ENCODE results near the gene ATG10. TPM values are rescaled to one million over a fixed set of nuclear protein-coding genes. Genes with fewer than 3 reads are reported as not detected.
"Not testable (repeated sequence)": the region's sequence is repeated elsewhere in the genome, so short reads cannot be mapped to it uniquely, and the experiment has no call there.

ATG10 gene
- total RNA-seq, 4 donors from 2014 or later: 8.5 to 15.2 (median 11.6) TPM

DNA sequence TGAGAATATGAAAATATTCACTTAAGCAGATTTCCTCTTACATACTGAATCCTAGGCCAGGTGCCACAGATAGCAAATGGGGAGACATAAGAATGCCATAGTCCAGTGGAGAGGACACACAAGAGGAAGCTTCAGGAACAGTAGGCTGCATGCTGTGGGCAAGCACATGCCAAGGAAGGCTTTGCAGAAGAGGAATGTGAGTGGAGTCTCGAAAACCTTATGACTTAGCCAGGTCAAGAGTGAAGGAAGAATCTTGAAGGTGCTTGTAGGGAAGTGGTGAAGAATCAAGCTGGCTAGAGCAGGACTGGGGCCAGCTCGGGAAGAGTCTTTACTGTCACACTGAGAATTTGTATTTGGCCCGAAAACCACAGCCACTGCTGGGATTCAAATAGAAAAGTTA, 285.9 kb downstream of the ATG10 start:
- intact Hi-C loops (cut with DNase I): no loop called here
- TF ChIP-seq POLR2A (IDR thresholded peaks at IDR 0.05): no peak
- TF ChIP-seq, protein P1, sequence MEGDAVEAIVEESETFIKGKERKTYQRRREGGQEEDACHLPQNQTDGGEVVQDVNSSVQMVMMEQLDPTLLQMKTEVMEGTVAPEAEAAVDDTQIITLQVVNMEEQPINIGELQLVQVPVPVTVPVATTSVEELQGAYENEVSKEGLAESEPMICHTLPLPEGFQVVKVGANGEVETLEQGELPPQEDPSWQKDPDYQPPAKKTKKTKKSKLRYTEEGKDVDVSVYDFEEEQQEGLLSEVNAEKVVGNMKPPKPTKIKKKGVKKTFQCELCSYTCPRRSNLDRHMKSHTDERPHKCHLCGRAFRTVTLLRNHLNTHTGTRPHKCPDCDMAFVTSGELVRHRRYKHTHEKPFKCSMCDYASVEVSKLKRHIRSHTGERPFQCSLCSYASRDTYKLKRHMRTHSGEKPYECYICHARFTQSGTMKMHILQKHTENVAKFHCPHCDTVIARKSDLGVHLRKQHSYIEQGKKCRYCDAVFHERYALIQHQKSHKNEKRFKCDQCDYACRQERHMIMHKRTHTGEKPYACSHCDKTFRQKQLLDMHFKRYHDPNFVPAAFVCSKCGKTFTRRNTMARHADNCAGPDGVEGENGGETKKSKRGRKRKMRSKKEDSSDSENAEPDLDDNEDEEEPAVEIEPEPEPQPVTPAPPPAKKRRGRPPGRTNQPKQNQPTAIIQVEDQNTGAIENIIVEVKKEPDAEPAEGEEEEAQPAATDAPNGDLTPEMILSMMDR (IDR thresholded peaks at IDR 0.05): no peak
- no peak overlapping the region for H3K4me3 ChIP-seq (replicated peaks in 1 of 3)
- H3K27me3 ChIP-seq: no peaks in the 10 kb centered on the region
- H3K4me1 ChIP-seq: peaks cover 0 to 5% of the 10 kb centered on the region in 2 donors
- H3K27ac ChIP-seq: no peak overlapping the region
- H3K9me3 ChIP-seq: no peaks in the 10 kb centered on the region
- DNase-seq: peak in 1 of 2 donors; percentile 26
- no peaks in the 10 kb centered on the region for H3K36me3 ChIP-seq
- WGBS, 2 donors: 57 to 65% methylated on average over 3 of the region's 3 CpGs

DNA sequence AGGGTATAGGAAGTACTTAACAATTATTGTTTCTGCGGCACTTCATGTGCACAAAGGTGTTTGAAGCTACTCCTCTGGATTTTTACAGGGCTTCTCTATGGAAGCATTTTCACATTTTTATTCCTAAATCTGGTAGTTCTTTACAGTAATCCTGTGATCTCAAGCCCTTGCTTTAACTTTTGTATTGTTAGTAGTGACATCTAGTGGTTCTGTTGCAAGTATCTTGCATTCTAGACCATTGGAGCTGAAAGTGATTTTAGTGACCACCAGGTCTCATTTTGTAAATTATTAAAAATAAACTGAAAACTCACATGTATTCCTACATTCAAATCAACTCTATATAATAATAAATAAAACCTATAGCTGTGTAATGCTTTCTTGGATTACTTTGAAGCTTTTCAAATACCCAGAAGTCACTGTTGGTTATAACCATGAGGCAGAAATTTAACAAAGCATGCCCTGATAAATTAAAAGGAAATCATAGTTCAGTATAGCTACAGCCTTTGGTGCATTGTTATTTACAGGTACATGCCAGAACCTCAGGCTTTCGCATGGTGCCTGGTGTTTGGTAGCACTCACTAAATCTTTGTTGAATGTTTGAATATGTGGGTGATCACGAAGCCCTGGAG, 287.5 kb downstream of the ATG10 start:
- Histone ChIP-seq H3K27ac (no peak overlapping the region), H3K27me3 (no peaks in the 10 kb centered on the region), H3K4me3 (replicated peaks in 1 of 3) (no peak overlapping the region), H3K36me3 (no peaks in the 10 kb centered on the region), H3K9me3 (no peaks in the 10 kb centered on the region), H3K4me1 (peaks cover 0 to 5% of the 10 kb centered on the region in 2 donors)
- TF ChIP-seq, protein P1 (IDR thresholded peaks at IDR 0.05): peak in 3 of 6 experiments; percentile 23 to 39 (median 34)
- no peak for TF ChIP-seq POLR2A (IDR thresholded peaks at IDR 0.05)
- intact Hi-C loops (cut with DNase I): no loop called here
- 73 to 78% methylated on average over 3 of the region's 3 CpGs for WGBS, 2 donors
- DNase-seq: no peak

DNA sequence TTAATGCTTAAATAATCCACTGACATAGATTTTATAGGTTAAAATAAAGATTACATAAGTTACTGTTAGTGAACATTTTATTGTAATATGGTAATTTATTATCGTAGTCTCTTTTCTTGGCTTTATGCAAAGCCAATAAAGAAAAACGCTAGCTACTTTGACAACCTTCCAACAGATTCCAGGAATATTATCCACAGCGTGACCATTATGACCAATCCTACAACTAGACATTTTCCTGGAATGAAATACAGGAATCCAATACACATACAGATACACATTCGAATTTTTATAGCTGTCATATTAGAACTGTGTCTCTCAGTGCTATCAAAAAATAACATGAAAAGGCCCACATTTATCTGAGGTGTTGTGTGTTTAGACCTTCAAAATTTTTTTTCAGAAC, 293.2 kb downstream of the ATG10 start:
- no peak overlapping the region for H3K4me3 ChIP-seq (replicated peaks in 1 of 3)
- 78% methylated on average over 4 of the region's 4 CpGs for WGBS, 2 donors
- H3K9me3 ChIP-seq: no peaks in the 10 kb centered on the region

DNA sequence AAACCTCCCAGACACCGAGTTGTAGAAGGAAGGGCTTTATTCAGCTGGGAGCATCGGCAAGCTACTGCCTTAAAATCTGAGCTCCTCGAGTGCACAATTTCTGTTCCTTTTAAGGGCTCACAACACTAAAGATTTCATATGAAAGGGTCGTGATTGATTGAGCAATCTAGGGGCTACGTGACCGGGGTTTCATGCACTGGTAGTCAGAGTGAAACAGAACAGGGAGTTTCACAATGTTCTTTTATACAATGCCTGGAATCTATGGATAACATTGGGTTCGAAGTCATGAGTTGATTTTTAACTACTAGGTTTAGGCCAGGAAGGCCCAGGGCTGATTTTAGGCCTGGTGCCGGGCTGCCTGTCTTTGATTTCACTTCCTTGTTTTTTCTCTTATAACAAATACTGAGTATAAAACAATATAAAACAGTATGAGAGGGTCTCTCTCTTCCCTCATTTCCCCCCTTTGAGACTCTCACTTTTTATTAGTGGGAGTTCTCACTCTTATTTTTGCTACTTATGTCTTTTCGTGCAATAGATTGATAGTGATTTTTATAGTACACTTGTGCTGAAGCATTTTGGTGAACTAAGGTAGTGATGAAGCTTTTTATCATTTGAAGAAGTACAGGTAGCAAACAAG, 295.6 kb downstream of the ATG10 start:
- H3K4me3 ChIP-seq (replicated peaks in 1 of 3); DNase-seq; H3K9me3 ChIP-seq; intact Hi-C loops (cut with DNase I); H3K27ac ChIP-seq; H3K36me3 ChIP-seq; H3K4me1 ChIP-seq; H3K27me3 ChIP-seq: not testable (repeated sequence)
- 95 to 96% methylated on average over 9 of the region's 9 CpGs for WGBS, 2 donors

More for the DNA sequence above, 293.2 kb downstream of the ATG10 start:
- intact Hi-C loops (cut with DNase I): no loop called here
- no peak overlapping the region for H3K27ac ChIP-seq
- no peaks in the 10 kb centered on the region for H3K36me3 ChIP-seq
- TF ChIP-seq POLR2A (IDR thresholded peaks at IDR 0.05): no peak
- TF ChIP-seq, protein P1 (IDR thresholded peaks at IDR 0.05): no peak
- H3K27me3 ChIP-seq: no peaks in the 10 kb centered on the region
- DNase-seq: no peak
- H3K4me1 ChIP-seq: no peaks in the 10 kb centered on the region

DNA sequence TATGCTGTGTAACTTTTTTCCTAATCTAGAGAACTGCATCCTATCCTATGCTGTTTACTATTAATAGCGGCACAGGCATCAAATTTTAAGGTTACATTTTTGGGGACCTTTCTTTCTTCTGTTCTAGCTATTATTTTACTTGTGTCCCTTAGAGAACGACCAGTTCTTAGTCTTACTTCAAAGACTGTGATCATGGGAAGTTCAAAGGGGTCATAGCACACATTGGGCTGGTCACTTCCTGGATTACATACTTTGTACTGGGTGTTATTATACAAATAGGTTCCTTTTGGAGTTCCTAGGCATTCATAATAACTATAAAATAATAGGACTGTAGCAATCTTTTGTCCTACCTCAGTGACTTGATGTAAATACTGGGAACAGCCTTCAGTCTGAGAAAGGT, 297.5 kb downstream of the ATG10 start:
- H3K4me1 ChIP-seq; H3K4me3 ChIP-seq (replicated peaks in 1 of 3); intact Hi-C loops (cut with DNase I); H3K27ac ChIP-seq; H3K27me3 ChIP-seq; DNase-seq; H3K9me3 ChIP-seq: not testable (repeated sequence)
- 83 to 89% methylated on average over 2 of the region's 2 CpGs for WGBS, 2 donors
- H3K36me3 ChIP-seq: peaks cover 3 to 13% of the 10 kb centered on the region in 2 donors

- H3K27me3 ChIP-seq; H3K27ac ChIP-seq; H3K4me1 ChIP-seq; H3K4me3 ChIP-seq (replicated peaks in 1 of 3); DNase-seq; H3K9me3 ChIP-seq; intact Hi-C loops (cut with DNase I): not testable (repeated sequence)
- H3K36me3 ChIP-seq: peaks cover 26 to 34% of the 10 kb centered on the region in 2 donors
- 88 to 92% methylated on average over 16 to 24 of the region's 24 CpGs for WGBS, 2 donors
Measured at GRCh38 chr5:82272571-82273356, 300.9 kb downstream of the ATG10 start.

DNA sequence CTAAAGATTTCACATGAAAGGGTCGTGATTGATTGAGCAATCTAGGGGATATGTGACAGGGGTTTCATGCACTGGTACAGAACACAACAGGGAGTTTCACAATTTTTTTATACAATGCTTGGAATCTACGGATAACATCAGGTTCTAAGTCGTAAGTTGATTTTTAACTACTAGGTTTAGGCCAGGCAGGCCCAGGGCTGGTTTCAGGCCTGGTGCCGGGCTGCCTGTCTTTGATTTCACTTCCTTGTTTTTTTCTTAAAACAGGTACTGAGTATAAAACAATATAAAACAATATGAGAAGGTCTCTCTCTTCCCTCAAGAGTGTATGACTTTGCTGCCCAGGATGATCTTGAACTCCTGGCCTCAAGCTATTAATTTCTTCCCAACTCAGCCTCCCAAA, 301.6 kb downstream of the ATG10 start:
- DNase-seq; H3K27me3 ChIP-seq; H3K4me1 ChIP-seq; H3K27ac ChIP-seq; H3K9me3 ChIP-seq; intact Hi-C loops (cut with DNase I); H3K4me3 ChIP-seq (replicated peaks in 1 of 3): not testable (repeated sequence)
- H3K36me3 ChIP-seq: peaks cover 26 to 34% of the 10 kb centered on the region in 2 donors
- 85 to 91% methylated on average over 4 of the region's 4 CpGs for WGBS, 2 donors

Measured in thyroid gland (tissue), 4 donors.